ENCODE results near the gene TTC28.
"Not testable (repeated sequence)": the region's sequence is repeated elsewhere in the genome, so short reads cannot be mapped to it uniquely, and the experiment has no call there.

Gene TTC28

GRCh38 chr22:28402060-28402459 lies 277.6 kb downstream of the TTC28 start:
- no peak for DNase-seq

- no peak for DNase-seq
Observed at GRCh38 chr22:28398981-28399380, 280.7 kb downstream of the TTC28 start.

- DNase-seq: no peak
Observed at GRCh38 chr22:28398355-28398754, 281.3 kb downstream of the TTC28 start.

- no peak for DNase-seq
Observed at GRCh38 chr22:28397306-28397705, 282.3 kb downstream of the TTC28 start.

GRCh38 chr22:28395920-28396753 lies 283.5 kb downstream of the TTC28 start:
- DNase-seq: no peak

GRCh38 chr22:28395520-28395919 lies 284.1 kb downstream of the TTC28 start:
- no peak for DNase-seq

- no peak for DNase-seq
Observed at GRCh38 chr22:28394513-28395110, 285.0 kb downstream of the TTC28 start.

GRCh38 chr22:28381429-28382167 lies 298.0 kb downstream of the TTC28 start:
- no peak for DNase-seq

GRCh38 chr22:28379951-28380350 lies 299.7 kb downstream of the TTC28 start:
- no peak for DNase-seq

GRCh38 chr22:28379075-28379779 lies 300.4 kb downstream of the TTC28 start:
- DNase-seq: no peak

- no peak for DNase-seq
Observed at GRCh38 chr22:28375761-28376534, 303.7 kb downstream of the TTC28 start.

GRCh38 chr22:28373831-28374230 lies 305.8 kb downstream of the TTC28 start:
- DNase-seq: no peak

GRCh38 chr22:28369854-28370253 lies 309.8 kb downstream of the TTC28 start:
- no peak for DNase-seq

- no peak for DNase-seq
Observed at GRCh38 chr22:28366856-28367255, 312.8 kb downstream of the TTC28 start.

GRCh38 chr22:28365371-28365770 lies 314.3 kb downstream of the TTC28 start:
- DNase-seq: no peak

GRCh38 chr22:28364105-28364504 lies 315.5 kb downstream of the TTC28 start:
- not testable (repeated sequence) for DNase-seq

GRCh38 chr22:28360939-28361338 lies 318.7 kb downstream of the TTC28 start:
- no peak for DNase-seq

- no peak for DNase-seq
Observed at GRCh38 chr22:28358312-28358711, 321.3 kb downstream of the TTC28 start.

GRCh38 chr22:28357193-28357592 lies 322.4 kb downstream of the TTC28 start:
- DNase-seq: no peak

GRCh38 chr22:28351476-28351875 lies 328.2 kb downstream of the TTC28 start:
- DNase-seq: no peak

- DNase-seq: no peak
Observed at GRCh38 chr22:28348613-28349609, 330.7 kb downstream of the TTC28 start.
